NCI-H1694 treated with DMSO at 0.1 percent for 48 hours (cell line): Measurements from ENCODE around the gene SOX2.

Experiments
- DNase-seq: peaks from one replicate; lab custom pipeline; 2025; lab: John Stamatoyannopoulos, UW

Gene SOX2

DNA sequence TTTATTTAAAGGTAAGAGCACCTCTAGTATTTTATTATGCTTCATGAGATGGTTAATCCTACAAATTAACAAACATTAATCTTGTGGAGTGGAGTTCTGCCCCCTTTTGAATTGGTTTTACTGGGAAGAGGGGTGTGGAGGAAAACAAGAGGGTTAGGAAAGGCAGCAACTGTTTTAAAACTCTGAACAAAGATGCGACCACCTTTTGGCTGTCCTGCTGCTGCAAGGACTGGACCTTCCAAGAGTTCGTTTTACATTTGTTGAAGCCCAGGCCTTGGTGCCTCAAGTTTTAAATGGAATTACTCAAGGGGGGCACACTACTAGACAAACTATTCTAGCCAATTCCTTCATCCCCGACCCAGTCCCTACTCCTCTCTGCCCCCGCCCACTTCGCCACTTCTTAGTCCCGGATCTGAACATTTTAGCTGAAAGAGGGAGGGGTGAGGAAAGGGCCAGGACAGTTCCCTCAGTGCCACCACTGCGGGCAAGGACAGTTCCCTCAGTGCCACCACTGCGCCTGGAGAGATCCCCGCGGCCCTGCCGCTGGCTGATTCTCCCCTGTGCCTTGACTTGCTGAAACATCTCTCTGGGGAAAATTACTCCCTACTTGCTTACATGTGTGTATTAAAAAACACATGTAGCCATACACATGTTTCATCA is 11.2 kb downstream of the SOX2 start:
- DNase-seq, result no peak

DNA sequence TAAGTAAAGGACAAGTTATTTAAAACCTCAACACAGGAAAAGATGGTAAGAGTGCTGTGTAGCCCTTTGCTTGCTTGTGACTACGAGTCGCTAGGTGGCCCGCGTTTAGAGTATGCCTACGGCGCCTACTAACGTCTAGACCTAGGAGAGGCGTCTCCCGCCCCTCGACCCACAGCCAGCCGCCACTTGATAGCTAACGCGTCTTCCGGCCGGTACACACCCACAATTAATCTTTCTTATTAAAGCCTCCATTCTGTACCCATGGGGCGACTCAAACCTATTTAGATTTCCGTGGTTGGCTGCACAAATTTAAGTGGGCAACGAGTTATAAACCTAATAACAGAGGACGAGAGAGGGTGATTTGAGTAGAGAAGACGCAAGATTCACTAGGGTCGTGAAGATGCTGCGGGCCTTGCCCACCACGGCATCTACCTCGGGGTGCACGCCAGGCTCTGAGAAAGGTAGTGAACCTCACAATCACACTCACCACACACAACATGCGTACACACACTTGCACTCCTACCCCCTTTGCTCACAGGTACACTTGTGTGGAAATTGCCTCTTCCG is 12.0 kb downstream of the SOX2 start:
- DNase-seq, result no peak

DNA sequence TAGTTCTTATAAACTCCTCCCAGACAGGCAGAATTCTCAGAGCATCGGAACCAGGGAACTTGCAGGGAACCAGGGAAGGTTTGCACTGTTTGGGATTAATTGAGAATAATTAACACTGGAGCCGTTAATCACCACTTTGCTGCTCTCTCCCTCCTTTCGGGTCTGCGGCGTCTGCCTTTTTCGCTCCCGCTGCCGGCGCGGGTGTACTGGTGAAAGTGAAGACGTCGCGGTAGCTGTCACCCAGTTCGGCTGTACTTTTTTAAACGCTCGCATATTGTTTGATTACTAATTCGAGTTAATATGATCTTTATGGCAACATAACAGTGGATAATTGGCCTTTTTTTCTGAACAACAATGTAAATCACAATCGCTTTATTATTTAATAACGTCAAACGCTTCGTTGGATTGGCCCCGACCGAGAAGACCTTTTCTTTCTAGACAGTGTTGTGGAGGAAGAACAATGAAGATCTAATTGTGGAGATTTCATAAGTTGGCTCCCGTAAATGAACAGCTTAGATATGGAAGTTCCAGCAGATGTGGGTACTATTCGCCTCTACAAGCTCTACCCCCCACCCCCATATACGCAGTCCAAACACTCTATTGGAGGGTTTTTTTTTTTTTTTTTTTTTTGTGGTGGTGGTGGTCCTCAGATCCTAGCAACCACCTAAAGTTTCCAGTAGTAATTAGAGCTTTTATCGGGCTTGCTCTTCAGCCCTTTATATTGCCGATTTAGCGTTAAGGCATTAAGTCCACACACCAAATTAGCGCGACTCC is 12.7 kb downstream of the SOX2 start:
- no peak for DNase-seq

DNA sequence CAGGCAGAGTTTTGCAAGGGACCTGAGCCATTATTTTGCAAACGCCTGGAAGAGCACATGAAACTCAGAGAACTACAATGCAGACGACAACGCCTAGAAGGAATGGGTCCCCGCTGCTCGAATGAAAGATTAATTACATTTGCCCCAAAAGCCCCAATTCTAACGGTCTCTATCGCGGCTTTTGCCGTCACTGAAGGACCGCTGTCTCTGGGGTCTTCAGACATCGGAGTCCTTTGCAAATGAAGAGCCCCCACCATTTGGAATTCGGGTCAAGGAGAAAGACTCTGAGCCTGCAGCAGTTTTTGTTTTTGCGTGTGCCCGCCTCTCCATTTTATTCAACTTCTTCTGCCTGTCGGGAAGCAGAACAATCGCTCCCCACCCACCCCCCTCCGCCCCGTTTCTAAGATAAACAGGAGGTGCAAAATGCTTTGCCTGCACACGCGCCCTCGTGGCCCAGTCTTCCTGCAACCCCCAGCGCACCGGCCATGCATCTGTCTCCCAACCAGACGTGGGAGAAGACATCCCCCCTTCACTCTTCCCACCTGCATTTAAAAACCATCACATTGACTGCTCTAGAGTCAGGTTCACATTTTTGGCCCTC is 13.5 kb downstream of the SOX2 start:
- DNase-seq, result no peak

DNA sequence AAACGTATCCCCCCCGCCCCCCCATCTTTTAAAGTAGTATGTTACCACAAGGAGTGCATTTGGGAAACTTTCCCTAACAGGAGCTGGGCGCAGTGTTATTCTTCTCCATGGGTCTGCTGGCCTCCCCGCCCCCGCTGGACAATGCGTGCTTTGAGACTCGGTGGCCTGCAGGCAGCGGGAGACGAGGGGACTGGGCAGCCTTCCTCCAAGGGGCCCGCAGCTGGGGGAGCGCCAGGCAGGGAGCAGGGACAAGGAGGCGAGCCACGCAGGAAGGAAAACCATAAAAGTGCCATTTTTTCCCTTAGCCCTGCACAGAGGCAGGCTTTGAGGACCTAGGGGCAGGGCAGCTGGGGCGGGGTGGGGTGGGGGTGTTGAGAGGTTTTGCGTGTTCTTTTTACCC is 14.1 kb downstream of the SOX2 start:
- DNase-seq, result no peak

DNA sequence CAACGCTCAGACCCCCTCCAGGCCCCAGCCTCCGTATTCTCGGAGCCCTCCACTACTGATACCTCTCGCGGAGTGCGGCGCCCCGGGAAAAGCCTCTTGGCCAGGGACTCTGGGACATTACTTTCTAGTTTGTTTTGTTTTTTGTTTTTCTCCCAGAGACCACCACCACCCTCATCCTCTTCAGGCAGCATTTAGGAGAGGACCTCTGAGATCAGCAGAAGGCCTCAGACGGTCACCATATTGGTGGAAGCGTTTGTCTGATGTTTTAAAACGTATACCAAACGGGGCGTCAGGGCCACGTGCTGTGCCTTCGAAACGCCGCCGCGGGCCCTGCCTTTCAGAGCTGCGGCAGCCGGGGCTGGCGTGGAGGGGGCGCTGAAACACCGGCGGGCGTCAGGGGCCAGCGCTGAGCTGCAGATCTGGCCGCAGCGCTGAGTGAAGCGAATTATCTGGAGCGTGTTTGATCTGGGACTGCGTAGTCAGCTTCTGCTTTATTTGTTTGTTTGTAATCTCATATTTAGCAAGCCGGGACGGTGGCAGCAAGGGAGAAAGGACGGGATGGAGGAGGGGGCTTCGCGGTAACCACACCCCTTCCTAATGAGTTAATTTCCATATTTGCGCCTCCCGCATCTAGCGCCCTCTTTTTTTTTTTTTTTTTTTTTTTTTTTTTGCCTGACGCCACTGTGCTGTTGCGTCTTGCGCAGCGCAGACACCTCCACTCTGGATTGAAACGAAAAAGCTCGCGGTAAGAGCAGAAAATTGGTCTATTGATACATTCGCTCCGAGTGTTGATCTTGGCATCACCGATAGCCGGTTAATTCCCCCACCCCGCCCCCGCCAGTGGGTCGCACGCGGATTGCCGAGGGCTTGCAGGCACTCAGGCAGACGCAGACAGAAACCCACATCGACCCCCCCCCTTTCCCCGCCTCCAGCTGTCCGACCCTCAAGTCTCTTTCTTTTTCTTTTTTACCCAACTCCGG is 14.9 kb downstream of the SOX2 start:
- DNase-seq, result no peak

DNA sequence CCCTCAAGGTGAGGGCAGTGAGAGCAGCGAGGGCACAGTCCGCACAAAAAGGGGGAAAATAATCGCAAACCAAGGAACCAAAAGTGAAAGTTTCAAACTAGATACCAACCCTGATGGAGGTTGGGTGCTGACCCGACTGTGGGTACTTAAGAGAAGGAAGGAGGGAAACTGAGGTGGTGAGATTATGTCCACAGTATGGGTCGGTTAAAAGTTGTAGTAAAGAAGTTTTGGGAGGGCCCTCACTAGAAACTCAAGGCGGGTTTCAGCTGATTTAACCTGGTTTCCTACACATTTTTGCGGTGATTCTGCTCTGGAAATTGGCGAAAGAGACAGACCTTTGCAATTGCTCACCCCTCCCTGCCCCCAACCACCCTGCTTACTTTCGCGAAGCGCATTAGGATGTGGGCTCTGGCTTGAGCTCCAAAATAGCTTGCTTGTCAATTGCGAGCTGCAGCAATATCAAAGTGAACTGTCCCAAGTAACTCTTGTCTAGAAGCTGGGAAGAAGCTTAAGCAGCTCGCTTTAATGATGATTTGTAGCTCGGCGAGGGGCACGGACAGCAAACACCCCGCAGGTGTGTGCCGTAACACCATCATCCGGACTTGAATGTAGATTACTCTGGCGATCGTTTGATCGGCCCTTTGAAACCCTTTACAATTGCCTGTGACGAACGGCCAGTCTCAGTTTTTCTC is 15.8 kb downstream of the SOX2 start:
- no peak for DNase-seq

DNA sequence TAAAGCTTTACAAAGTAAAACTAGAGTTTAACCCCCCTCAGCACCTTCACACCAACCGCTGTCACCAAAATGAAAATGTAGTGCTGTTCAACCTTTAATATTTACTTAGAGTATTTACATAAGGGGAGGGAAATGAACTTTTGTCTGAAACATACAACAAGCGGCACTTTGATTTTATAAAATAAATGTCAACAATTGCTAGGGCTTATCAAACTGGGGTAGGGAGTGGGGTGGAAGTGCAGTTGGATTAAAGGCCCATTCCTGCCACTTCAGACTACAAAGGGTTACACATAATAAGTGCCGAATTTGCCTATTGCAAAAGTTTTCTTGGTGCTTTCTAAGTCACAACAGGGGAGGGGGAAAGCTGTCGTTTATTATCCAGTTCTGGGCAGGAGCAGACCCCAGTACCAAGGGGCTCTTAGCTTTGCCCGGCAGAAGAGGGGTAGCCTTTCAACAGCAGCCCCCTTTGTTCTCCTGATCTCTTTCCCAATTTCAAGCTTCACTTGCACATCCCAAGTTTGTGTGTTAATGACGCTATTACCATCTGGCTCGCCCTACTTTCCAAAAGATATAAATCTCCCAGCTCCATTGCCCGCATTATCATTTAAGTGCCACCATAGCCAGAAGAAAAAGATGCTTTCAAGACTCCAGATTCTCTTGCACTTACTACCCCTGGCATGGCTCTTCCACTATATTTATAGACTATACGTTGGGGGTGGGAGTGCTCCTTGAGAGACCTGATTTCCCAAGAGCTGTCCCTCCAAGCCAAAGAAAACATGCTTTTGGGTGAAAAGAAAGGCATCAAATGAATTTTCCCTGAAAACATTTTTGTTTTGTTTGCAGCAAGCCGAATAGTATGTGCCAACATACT is 17.0 kb downstream of the SOX2 start:
- no peak for DNase-seq

DNA sequence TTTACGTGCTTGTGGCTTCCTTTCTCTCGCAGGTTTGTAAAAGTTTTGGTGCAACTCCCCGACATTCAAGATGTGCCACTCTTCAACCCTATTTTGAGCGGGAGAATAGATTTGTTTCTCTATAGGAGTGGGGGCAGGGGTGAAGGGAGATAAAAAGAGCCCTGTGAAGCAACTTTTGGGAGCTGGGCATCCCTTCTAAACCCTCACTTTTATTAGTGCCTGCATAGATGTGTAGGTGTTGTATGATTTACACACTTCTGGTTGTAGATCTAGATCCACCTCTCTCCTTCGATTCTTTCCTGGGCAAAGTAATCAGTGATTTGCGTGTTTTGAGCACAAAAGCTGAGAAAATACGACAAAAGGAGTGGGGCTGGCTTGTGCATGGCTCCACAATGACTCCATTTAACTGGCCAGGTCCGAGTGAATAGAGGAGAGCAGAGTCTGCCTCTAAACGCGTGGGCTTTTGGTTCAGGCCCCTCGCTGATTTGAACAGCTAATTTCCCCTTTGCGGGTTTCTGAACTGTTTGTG is 17.7 kb downstream of the SOX2 start:
- DNase-seq, result no peak

DNA sequence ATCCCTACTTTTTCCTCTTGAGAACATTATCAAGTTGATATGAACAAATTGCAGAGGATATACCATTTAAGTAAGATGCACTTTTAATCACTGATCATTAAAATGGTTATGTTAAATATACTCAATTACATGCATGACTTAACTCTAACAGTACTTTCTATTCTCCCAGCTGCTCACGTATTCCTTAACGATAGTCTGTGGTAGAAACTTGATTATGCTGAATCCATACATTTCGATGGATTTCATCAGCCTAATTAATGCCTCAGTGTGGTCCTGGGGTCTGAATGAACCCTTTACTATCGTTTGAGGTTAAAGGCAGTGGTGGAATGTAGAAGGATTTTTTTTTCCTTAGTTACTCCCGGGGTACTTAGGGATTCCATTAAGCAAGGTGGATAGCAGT is 18.6 kb downstream of the SOX2 start:
- DNase-seq, result peak; percentile 38

DNA sequence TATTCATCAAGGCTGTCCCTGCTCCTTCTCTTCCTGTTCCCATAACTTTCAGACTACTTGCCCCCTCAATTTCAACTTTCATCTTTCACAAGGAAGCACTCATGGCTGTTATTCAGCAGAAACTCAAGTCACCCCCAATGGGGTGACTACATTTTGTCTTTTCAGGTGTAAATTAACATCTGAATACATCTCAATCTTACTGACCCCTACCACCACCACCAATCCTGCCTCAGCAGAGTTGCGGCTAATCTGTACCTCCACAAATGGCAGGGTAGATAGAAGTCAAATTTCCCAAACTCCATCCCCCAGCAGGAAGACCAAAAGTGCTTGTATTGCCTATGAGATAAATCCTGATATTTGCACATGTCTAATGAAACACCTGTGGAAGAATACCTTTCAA is 19.2 kb downstream of the SOX2 start:
- no peak for DNase-seq

DNA sequence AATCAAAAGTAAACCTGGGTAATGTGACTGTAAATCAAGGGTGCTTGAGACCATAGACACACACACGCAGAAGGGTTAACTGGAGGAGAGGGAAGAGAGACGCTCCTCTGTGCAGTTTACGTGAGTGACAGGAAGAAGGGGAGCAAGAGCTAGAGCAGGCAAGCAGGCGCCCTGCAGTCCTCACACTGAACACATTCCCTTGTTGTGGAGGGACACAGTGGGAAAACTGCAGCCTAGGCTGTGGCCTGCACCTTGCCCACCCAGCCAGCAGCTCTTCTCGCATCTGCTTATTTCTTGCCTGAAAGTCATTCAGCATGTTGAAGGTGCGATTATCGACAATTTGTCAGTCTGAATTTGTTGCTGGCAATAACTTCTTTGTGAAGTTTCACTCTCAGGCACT is 24.2 kb downstream of the SOX2 start:
- DNase-seq, result no peak

DNA sequence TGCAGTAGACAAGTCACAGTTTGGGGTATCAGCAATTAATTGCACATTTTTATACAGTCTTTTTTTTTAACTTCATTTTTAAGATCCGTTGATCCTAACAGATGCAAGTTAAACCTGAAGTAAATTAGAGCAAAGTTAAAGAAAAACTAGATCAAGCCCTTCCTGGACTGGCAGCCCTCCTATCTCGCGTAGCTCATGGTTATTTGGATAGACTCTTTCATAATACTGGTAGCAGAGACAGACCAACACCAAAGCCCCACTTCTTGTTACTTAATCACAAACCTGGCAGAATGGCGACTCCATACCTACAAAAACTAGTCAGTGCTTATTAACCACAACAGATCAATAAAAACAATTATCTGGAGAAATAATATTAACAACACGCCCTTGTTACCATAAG is 26.8 kb downstream of the SOX2 start:
- DNase-seq, result no peak

DNA sequence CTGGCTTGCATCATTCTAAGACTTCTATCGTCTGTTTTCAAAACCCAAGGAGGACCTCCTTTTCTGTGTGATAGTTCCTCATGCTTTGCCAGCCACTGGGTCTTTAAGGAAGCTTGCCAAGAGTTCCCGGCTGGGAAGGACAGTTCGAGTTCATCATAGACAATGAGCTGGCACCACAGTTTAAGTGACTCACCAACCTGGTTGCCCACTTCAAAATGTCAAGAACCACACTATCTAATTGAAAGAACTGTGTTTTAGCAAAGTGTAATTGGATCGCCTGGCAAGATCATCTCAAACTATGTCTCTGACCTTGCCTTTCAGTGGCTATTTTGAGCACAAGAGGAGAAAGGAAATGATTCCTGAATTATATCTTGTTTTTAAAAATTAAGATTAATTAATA is 27.9 kb downstream of the SOX2 start:
- DNase-seq, result no peak

DNA sequence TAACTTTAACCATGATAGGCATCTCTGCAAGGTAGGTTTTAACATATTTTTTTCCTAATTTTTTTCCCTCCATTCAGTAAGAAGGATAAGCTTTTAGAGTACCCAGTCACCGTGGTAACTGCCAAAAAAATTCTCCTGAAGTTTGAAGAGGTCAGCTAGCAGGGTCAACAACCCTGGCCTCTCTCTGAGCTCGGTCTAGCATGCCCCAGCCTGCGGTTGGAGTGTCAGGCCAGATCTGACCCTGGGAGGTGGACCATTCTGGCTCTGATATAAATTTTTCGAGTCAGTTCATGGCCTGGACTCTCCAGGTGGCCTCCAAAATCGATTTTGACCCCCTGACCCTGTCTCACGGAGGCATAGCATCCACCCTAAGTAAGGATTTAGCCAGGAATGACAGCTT is 29.7 kb downstream of the SOX2 start:
- no peak for DNase-seq

DNA sequence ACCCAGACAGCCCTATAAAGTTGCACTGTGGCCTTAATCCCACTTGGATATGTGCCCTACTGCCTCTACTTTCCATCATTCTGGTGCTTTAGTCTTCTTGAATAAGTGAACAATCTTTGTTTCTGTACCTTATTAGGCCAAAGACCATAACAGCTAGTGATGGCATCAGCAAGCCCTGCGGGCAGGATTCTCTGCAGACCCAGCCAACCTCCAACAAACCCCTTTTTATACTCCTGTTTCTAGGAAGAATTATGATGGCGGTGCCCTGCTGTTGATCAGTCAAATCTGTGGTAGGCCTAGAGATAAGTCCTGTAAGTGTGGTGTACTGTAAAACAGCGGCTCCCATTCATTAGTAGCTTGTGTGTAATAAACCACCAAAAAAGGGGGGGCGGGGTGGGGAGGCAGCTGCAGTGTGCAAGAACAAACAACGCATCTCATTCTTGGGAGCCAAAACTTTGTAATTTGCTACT is 40.5 kb downstream of the SOX2 start:
- no peak for DNase-seq

DNA sequence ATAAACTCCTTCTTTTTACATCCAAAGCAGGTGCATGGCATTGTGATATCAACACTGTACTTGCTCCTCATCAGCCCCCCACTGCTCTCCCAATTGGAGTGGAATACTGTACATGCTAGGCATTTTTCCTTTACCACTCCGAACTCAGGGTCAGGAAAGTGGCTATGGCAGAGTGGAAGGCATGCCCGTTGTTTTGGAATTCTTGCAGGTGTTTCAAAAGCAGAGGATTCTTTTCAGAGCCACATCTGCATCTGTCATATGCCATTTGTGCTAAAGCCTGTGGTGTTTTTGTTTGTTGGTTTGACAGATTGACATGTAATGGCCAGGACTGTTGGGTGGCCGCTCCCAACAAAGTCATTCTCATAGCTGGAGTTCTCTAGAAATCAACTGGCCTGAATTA is 41.7 kb downstream of the SOX2 start:
- no peak for DNase-seq

DNA sequence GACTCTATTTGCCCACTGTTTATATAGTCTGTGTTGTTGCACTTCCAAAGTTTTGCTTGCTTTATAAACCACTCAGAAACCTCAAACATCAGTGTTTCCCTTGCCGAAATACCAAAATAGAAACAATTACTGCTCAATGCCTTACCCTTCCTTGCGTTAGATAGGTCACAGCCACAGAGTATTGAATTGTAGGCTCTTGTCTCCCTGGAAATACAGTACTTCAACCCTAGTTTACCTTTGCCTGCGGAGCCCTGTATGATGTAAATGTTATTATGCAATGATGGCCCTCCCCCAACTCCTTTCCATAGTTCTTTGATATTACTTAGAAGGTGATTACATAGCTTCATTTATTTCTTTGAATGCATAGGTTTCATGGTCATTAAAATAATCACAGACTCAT is 44.2 kb downstream of the SOX2 start:
- DNase-seq, result no peak

DNA sequence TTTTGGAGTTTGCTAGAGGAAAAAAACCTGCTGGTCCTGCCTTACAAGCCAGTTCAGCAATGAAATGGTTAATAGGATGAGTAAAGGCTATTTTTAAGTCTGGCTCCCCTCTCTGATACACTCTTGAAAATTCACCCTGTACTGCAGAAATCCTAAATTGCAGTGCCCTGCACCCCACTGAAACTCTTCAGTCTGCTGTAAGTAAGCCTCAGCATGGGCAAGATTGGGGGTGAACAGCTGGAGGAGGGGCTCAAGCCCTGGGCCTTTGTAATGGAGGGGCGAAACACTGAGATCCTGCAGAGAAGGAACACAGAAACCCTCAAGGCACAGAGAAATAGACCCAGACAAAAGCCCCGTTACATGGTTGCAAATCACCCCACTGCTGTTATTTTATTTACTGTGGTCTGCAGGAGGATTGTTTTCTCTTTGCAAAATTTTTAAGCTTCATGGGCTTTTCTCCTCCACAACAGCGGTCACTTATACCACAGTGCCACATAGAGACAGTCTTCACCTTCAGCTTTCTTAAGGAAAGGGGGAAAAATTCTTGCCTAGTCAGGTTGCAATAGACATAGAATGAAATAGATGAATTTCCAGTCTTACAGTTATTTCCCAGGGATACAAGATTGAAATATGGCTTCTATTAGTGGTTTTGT is 45.0 kb downstream of the SOX2 start:
- no peak for DNase-seq
